ENCODE measurements around the gene ACTR3. TPM values are rescaled to one million over a fixed set of nuclear protein-coding genes. Genes with fewer than 3 reads are reported as not detected.
"Not testable (repeated sequence)": the region's sequence is repeated elsewhere in the genome, so short reads cannot be mapped to it uniquely, and the experiment has no call there.

ACTR3 gene
- total RNA-seq (100 to 1,000 TPM; 153 to 260 TPM), polyA plus RNA-seq (100 to 1,000 TPM in 1 of 2 donors, 10 to 100 TPM in 1; 35.5 to 216 TPM)
- long read RNA-seq, donor 1, full-length matches to known transcripts: 42 of 72 reads
- long read RNA-seq, donor 1, partial matches to known transcripts: 30 of 72 reads
- long read RNA-seq, donor 1, other reads (novel, unspliced or antisense): 0 of 72 reads
- long read RNA-seq, donor 2, full-length matches to known transcripts: 10 of 20 reads
- long read RNA-seq, donor 2, partial matches to known transcripts: 10 of 20 reads
- long read RNA-seq, donor 2, other reads (novel, unspliced or antisense): 0 of 20 reads
- long read RNA-seq, donor 3, full-length matches to known transcripts: 14 of 14 reads
- long read RNA-seq, donor 3, partial matches to known transcripts: 0 of 14 reads
- long read RNA-seq, donor 3, other reads (novel, unspliced or antisense): 0 of 14 reads
- long read RNA-seq, donor 4, full-length matches to known transcripts: 11 of 39 reads
- long read RNA-seq, donor 4, partial matches to known transcripts: 28 of 39 reads
- long read RNA-seq, donor 4, other reads (novel, unspliced or antisense): 0 of 39 reads
- long read RNA-seq, donor 5, full-length matches to known transcripts: 42 of 88 reads
- long read RNA-seq, donor 5, partial matches to known transcripts: 46 of 88 reads
- long read RNA-seq, donor 5, other reads (novel, unspliced or antisense): 0 of 88 reads

DNA sequence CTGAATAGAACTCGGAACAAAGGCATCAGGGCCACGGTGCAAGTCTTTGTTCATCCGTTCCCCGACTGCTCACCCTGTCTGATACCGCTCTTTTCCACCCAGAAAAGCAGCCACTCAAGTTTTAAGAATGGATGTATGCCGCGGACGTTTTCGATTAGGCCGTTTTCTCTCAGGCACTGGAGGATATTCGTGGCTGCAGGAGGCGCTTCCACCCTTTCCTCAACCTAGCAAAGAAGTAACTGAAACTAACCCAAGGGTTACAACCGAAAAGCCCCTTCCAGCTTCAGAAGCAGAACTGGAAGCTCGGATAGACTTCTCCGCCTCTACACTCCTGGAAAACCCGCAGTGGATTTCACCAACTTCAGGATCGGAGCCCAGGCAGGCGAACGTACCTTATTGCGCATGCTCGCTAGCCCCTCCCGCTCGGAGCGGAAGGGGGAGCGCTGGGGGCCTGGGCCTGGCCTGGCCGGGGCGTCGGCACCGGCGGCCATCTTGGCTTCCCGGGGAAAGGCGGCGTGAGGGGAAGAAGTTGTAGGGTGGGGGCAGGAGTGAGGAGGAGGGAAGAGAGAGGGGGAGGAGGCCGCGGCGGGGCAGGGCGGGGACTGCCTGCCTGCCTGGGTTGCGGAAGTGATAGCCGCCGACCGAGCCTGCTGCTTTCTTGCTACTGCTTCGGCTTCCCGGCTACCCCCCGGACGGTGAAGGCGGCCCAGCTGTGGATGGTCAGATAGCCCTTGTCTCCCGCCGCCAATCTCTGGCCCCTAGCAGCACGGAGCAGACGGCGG lies at the start of gene ACTR3:
Gene ACTR3 (plus strand): TSS at position 619 of the 782 bp plus-strand sequence. CDS start 191 bp downstream, outside the sequence.
- WGBS, 2 donors: 0 to 1% methylated on average over 42 to 51 of the region's 51 CpGs
- Histone ChIP-seq H3K4me1 (ENCODE audit: control insufficient read depth in 5 of 5, insufficient read depth in 5 of 5, low read length in 5 of 5) (peaks cover 4 to 41% (median 21%) of the 10 kb centered on the region in 5 donors), H3K27me3 (ENCODE audit: control insufficient read depth in 3 of 3, insufficient read depth in 3 of 3, low read length in 2 of 3) (no peaks in the 10 kb centered on the region), H3K36me3 (ENCODE audit: control insufficient read depth in 4 of 4, insufficient read depth in 4 of 4, low read length in 4 of 4) (peaks cover 0 to 8% (median 0%) of the 10 kb centered on the region in 4 donors), H3K9me3 (ENCODE audit: control insufficient read depth in 4 of 4, insufficient read depth in 3 of 4, low read length in 3 of 4) (no peaks in the 10 kb centered on the region), H3K4me3 (peak within 1 kb of the TSS; percentile 91), H3K9ac (ENCODE audit: insufficient read depth in 1 of 2, low read length in 2 of 2) (peak within 1 kb of the TSS; percentile 90 to 95), H3K27ac (ENCODE audit: low read depth in 1 of 2, low read length in 1 of 2) (peak within 1 kb of the TSS; percentile 91 to 98)
- TF ChIP-seq, protein P1, sequence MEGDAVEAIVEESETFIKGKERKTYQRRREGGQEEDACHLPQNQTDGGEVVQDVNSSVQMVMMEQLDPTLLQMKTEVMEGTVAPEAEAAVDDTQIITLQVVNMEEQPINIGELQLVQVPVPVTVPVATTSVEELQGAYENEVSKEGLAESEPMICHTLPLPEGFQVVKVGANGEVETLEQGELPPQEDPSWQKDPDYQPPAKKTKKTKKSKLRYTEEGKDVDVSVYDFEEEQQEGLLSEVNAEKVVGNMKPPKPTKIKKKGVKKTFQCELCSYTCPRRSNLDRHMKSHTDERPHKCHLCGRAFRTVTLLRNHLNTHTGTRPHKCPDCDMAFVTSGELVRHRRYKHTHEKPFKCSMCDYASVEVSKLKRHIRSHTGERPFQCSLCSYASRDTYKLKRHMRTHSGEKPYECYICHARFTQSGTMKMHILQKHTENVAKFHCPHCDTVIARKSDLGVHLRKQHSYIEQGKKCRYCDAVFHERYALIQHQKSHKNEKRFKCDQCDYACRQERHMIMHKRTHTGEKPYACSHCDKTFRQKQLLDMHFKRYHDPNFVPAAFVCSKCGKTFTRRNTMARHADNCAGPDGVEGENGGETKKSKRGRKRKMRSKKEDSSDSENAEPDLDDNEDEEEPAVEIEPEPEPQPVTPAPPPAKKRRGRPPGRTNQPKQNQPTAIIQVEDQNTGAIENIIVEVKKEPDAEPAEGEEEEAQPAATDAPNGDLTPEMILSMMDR (IDR thresholded peaks at IDR 0.05; ENCODE audit: control extremely low read depth, extremely low read depth): no peak
- ATAC-seq (ENCODE audit: insufficient read depth, low FRiP score) (peak; percentile 97), DNase-seq (peak; percentile 100)

- H3K27ac ChIP-seq (ENCODE audit: low read depth in 1 of 2, low read length in 1 of 2): no peak overlapping the region
- no peak overlapping the region for H3K4me3 ChIP-seq
- TF ChIP-seq, protein P1 (IDR thresholded peaks at IDR 0.05; ENCODE audit: control extremely low read depth, extremely low read depth): no peak
- no peak overlapping the region for H3K9ac ChIP-seq (ENCODE audit: insufficient read depth in 1 of 2, low read length in 2 of 2)
- H3K27me3 ChIP-seq (ENCODE audit: control insufficient read depth in 3 of 3, insufficient read depth in 3 of 3, low read length in 2 of 3): no peaks in the 10 kb centered on the region
- no peaks in the 10 kb centered on the region for H3K4me1 ChIP-seq (ENCODE audit: control insufficient read depth in 5 of 5, insufficient read depth in 5 of 5, low read length in 5 of 5)
- ATAC-seq (ENCODE audit: insufficient read depth, low FRiP score): no peak
- no peaks in the 10 kb centered on the region for H3K36me3 ChIP-seq (ENCODE audit: control insufficient read depth in 4 of 4, insufficient read depth in 4 of 4, low read length in 4 of 4)
- DNase-seq: no peak
- 87 to 97% methylated on average over 7 of the region's 7 CpGs for WGBS, 2 donors
- no peaks in the 10 kb centered on the region for H3K9me3 ChIP-seq (ENCODE audit: control insufficient read depth in 4 of 4, insufficient read depth in 3 of 4, low read length in 3 of 4)
Observed at GRCh38 chr2:113840518-113840917, 49.4 kb upstream of the ACTR3 start.

GRCh38 chr2:113842919-113843736 lies 46.8 kb upstream of the ACTR3 start:
- peak in 2 of 3 donors; percentile 26 to 28 for DNase-seq
- TF ChIP-seq, protein P1 (IDR thresholded peaks at IDR 0.05; ENCODE audit: control extremely low read depth, extremely low read depth): no peak
- no peak overlapping the region for H3K4me3 ChIP-seq
- no peak for ATAC-seq (ENCODE audit: insufficient read depth, low FRiP score)
- H3K27me3 ChIP-seq (ENCODE audit: control insufficient read depth in 3 of 3, insufficient read depth in 3 of 3, low read length in 2 of 3): no peaks in the 10 kb centered on the region
- H3K4me1 ChIP-seq (ENCODE audit: control insufficient read depth in 5 of 5, insufficient read depth in 5 of 5, low read length in 5 of 5): no peaks in the 10 kb centered on the region
- 72 to 86% methylated on average over 14 of the region's 14 CpGs for WGBS, 2 donors
- H3K9me3 ChIP-seq (ENCODE audit: control insufficient read depth in 4 of 4, insufficient read depth in 3 of 4, low read length in 3 of 4): no peaks in the 10 kb centered on the region
- H3K36me3 ChIP-seq (ENCODE audit: control insufficient read depth in 4 of 4, insufficient read depth in 4 of 4, low read length in 4 of 4): no peaks in the 10 kb centered on the region
- no peak overlapping the region for H3K9ac ChIP-seq (ENCODE audit: insufficient read depth in 1 of 2, low read length in 2 of 2)
- H3K27ac ChIP-seq (ENCODE audit: low read depth in 1 of 2, low read length in 1 of 2): no peak overlapping the region

DNA sequence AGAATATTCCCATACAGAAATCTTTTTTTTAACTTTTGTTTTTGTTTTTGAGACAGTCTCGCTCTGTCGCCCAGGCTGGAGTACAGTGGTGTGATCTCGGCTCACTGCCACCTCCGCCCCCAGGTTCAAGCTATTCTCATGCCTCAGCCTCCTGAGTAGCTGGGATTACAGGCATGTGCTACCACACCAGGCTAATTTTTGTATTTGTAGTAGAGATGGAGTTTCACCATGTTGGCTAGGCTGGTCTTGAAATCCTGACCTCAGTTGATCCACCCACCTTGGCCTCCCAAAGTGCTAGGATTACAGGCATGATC lies 46.2 kb upstream of the ACTR3 start:
- H3K9me3 ChIP-seq (ENCODE audit: control insufficient read depth in 4 of 4, insufficient read depth in 3 of 4, low read length in 3 of 4); DNase-seq; H3K27me3 ChIP-seq (ENCODE audit: control insufficient read depth in 3 of 3, insufficient read depth in 3 of 3, low read length in 2 of 3); H3K9ac ChIP-seq (ENCODE audit: insufficient read depth in 1 of 2, low read length in 2 of 2); ATAC-seq (ENCODE audit: insufficient read depth, low FRiP score); H3K4me1 ChIP-seq (ENCODE audit: control insufficient read depth in 5 of 5, insufficient read depth in 5 of 5, low read length in 5 of 5); H3K36me3 ChIP-seq (ENCODE audit: control insufficient read depth in 4 of 4, insufficient read depth in 4 of 4, low read length in 4 of 4); H3K4me3 ChIP-seq; H3K27ac ChIP-seq (ENCODE audit: low read depth in 1 of 2, low read length in 1 of 2): not testable (repeated sequence)
- 91 to 95% methylated on average over 4 of the region's 4 CpGs for WGBS, 2 donors

All from lung (tissue), 16 donors.